MCF 10A (cell line): Measurements from ENCODE around the gene XAB2. TPM values are rescaled to one million over a fixed set of nuclear protein-coding genes. Genes with fewer than 3 reads are reported as not detected.

Experiments
- BruUV-seq: library from RNA; stranded (reverse); fragments of 400-500 nt; replicated peaks from 2 replicates; lab custom pipeline; 2021; lab: Mats Ljungman, UMichigan
- CTCF ChIA-PET: fragments of 300-600 bp; sonication (Branson Sonifier 250); formaldehyde crosslinking; extraction: SDS; loops from one replicate; lab custom pipeline; 2021; ENCODE audit warnings: antibody characterized with exemption, inconsistent platforms; lab: Yijun Ruan, JAX
- POLR2A ChIA-PET: fragments of 300-600, 350-650 bp; sonication (Branson Sonifier 250); formaldehyde crosslinking; extraction: SDS; loops from one replicate; lab custom pipeline; 2020; ENCODE audit warnings: antibody characterized with exemption, inconsistent platforms; lab: Yijun Ruan, JAX
- DNase-seq: peaks from one replicate; pipeline ENCODE4 v3.0.0-alpha.2; 2018; ENCODE audit not compliant: unreplicated experiment
- H3K27ac Mint-ChIP-seq: one replicate; pipeline ENCODE4 v1.8.0; 2022; ENCODE audit warnings: mild to moderate bottlenecking, low read depth, mixed read lengths; ENCODE audit not compliant: unreplicated experiment
- H3K27me3 Mint-ChIP-seq: one replicate; pipeline ENCODE4 v1.8.0; 2022; ENCODE audit warnings: mixed read lengths; ENCODE audit not compliant: insufficient read depth, unreplicated experiment
- H3K36me3 Mint-ChIP-seq: one replicate; pipeline ENCODE4 v1.8.0; 2022; ENCODE audit warnings: mild to moderate bottlenecking, moderate library complexity, mixed read lengths; ENCODE audit not compliant: insufficient read depth, unreplicated experiment
- H3K4me1 Mint-ChIP-seq: one replicate; pipeline ENCODE4 v1.8.0; 2022; ENCODE audit warnings: mixed read lengths; ENCODE audit not compliant: insufficient read depth, unreplicated experiment
- H3K4me3 Mint-ChIP-seq: one replicate; pipeline ENCODE4 v1.8.0; 2022; ENCODE audit warnings: mild to moderate bottlenecking, moderate library complexity, mixed read lengths; ENCODE audit not compliant: unreplicated experiment
- H3K9me3 Mint-ChIP-seq: one replicate; pipeline ENCODE4 v1.8.0; 2022; ENCODE audit warnings: mixed read lengths; ENCODE audit not compliant: unreplicated experiment
- CTCF ChIP-seq: fragments of 200-600 bp; IDR thresholded peaks from one replicate; pipeline ENCODE4 v1.8.0; 2022; ENCODE audit warnings: antibody characterized with exemption, mild to moderate bottlenecking; ENCODE audit not compliant: unreplicated experiment
- intact Hi-C: fragments of 100-400 bp; cut with micrococcal nuclease; formaldehyde crosslinking; loops from 2 replicates; pipeline ENCODE4 v1.14.1; 2022
- total RNA-seq: library from RNA; stranded (reverse); gene quantifications from 2 replicates; pipeline ENCODE4 v1.2.3, GENCODE V29; 2022

XAB2 gene
- total RNA-seq, 1 experiment from 2014 or later = 28.7 TPM

- no peaks in the 10 kb centered on the region for H3K27me3 Mint-ChIP-seq
- no peak for TF ChIP-seq CTCF
- H3K4me3 Mint-ChIP-seq = no peak overlapping the region
- no peak for DNase-seq
- CTCF ChIA-PET = no interaction called here
- intact Hi-C loops = no loop called here
- peaks cover 7% of the 10 kb centered on the region for H3K9me3 Mint-ChIP-seq
- POLR2A ChIA-PET = interaction anchor here (0.7 kb wide), 1 partner anchor 15 kb away, joined by 3 read pairs; no protein-coding TSS in a partner anchor
- BruUV-seq = no TSS peak
- H3K4me1 Mint-ChIP-seq = no peaks in the 10 kb centered on the region
- H3K27ac Mint-ChIP-seq = no peak overlapping the region
- peaks cover 4% of the 10 kb centered on the region for H3K36me3 Mint-ChIP-seq
Measured at GRCh38 chr19:7602935-7603497, 26.3 kb downstream of the XAB2 start.

- Mint-ChIP-seq H3K27ac (no peak overlapping the region), H3K36me3 (no peaks in the 10 kb centered on the region)
Measured at GRCh38 chr19:7602240-7602934, 27.0 kb downstream of the XAB2 start.

GRCh38 chr19:7600721-7601120 lies 28.6 kb downstream of the XAB2 start:
- Mint-ChIP-seq H3K27me3 (no peaks in the 10 kb centered on the region), H3K9me3 (peaks cover 5% of the 10 kb centered on the region), H3K36me3 (no peaks in the 10 kb centered on the region), H3K4me1 (no peaks in the 10 kb centered on the region), H3K27ac (no peak overlapping the region), H3K4me3 (no peak overlapping the region)
- DNase-seq = no peak
- no peak for TF ChIP-seq CTCF
- intact Hi-C loops = no loop called here
- no TSS peak for BruUV-seq
- CTCF ChIA-PET = no interaction called here
- POLR2A ChIA-PET = no interaction called here

More at GRCh38 chr19:7602240-7602934, 27.0 kb downstream of the XAB2 start:
- Mint-ChIP-seq H3K4me3 (no peak overlapping the region), H3K27me3 (no peaks in the 10 kb centered on the region), H3K9me3 (peaks cover 7% of the 10 kb centered on the region), H3K4me1 (no peaks in the 10 kb centered on the region)
- POLR2A ChIA-PET = interaction anchor here (0.7 kb wide), 1 partner anchor 16 kb away, joined by 3 read pairs; no protein-coding TSS in a partner anchor
- CTCF ChIA-PET = interaction anchor here (0.6 kb wide), 1 partner anchor 342 kb away, joined by 3 read pairs; no protein-coding TSS in a partner anchor
- no peak for DNase-seq
- BruUV-seq = no TSS peak
- intact Hi-C loops = no loop called here
- no peak for TF ChIP-seq CTCF

- ChIA-PET POLR2A (interaction anchor here (2.5 to 2.8 kb wide), 2 partner anchors 29 to 31 kb away, joined by 8 to 18 read pairs; partner anchors contain the start of genes PET100 and XAB2), CTCF (interaction anchor here (0.6 to 4.1 kb wide), 4 partner anchors 30 to 244 kb away, joined by 3 to 35 read pairs (median 3); no protein-coding TSS in a partner anchor)
- H3K4me3 Mint-ChIP-seq = no peak overlapping the region
- no peak overlapping the region for H3K27ac Mint-ChIP-seq
- intact Hi-C loops = no loop called here
- TF ChIP-seq CTCF = no peak
- H3K9me3 Mint-ChIP-seq = no peaks in the 10 kb centered on the region
- H3K27me3 Mint-ChIP-seq = no peaks in the 10 kb centered on the region
- H3K4me1 Mint-ChIP-seq = peaks cover 5% of the 10 kb centered on the region
- DNase-seq = no peak
- no TSS peak for BruUV-seq
- no peaks in the 10 kb centered on the region for H3K36me3 Mint-ChIP-seq
Measured at GRCh38 chr19:7598180-7598579, 31.2 kb downstream of the XAB2 start.
